Thoracic aorta (tissue), 2 donors: Measurements from ENCODE around the gene RRP8. TPM values are rescaled to one million over a fixed set of nuclear protein-coding genes. Genes with fewer than 3 reads are reported as not detected.

Experiments used
- ATAC-seq: fragments of 150-250 bp; one replicate; pipeline ENCODE4 v1.8.0; 2017; ENCODE audit warnings: low read depth; ENCODE audit not compliant: insufficient number of reproducible peaks, low FRiP score
- DNase-seq: peaks from one replicate; pipeline ENCODE4 v3.0.0-alpha.2; 2020; ENCODE audit warnings: low spot score
- H3K27ac ChIP-seq, 2 donors: fragments of 200-600 bp; sonication (generic); 1 replicate in 1 of 2; 2 replicates in 1 of 2; pipeline ENCODE4 v1.5.1; 2016; ENCODE audit warnings: mild to moderate bottlenecking in 2 of 2, moderate library complexity in 2 of 2
- H3K27me3 ChIP-seq: fragments of 200-600 bp; sonication (generic); replicated peaks from 2 replicates; pipeline ENCODE4 v1.6.0; 2016; ENCODE audit warnings: mild to moderate bottlenecking; ENCODE audit not compliant: insufficient read depth
- H3K36me3 ChIP-seq: fragments of 200-600 bp; sonication (generic); one replicate; pipeline ENCODE4 v1.5.1; 2016
- H3K4me1 ChIP-seq, 2 donors: fragments of 200-600 bp; sonication (generic); 1 replicate in 1 of 2; 2 replicates in 1 of 2; pipeline versions ENCODE4 v1.5.1 to v1.6.0; 2016; ENCODE audit warnings: low read depth in 2 of 2, mild to moderate bottlenecking in 1 of 2; ENCODE audit not compliant: control insufficient read depth in 1 of 2
- H3K4me3 ChIP-seq: fragments of 200-600 bp; sonication (generic); 2 replicates; pipeline ENCODE4 v1.5.1; 2016; ENCODE audit warnings: mild to moderate bottlenecking
- H3K9me3 ChIP-seq: fragments of 200-600 bp; sonication (generic); 2 replicates; pipeline ENCODE4 v1.5.1; 2016
- CTCF ChIP-seq: fragments of 200-600 bp; sonication (generic); IDR thresholded peaks from one replicate; pipeline ENCODE4 v1.5.1; 2019; ENCODE audit warnings: antibody characterized with exemption
- total RNA-seq, 2 donors: library from RNA; depleted of rRNA; stranded (reverse); fragments of >200 nt; gene quantifications; one replicate each; pipeline versions ENCODE4 v1.1.0 to v1.2.3, GENCODE V29; 2016

RRP8 gene
- total RNA-seq, 2 donors from 2014 or later = 13.9 to 35.8 TPM

DNA sequence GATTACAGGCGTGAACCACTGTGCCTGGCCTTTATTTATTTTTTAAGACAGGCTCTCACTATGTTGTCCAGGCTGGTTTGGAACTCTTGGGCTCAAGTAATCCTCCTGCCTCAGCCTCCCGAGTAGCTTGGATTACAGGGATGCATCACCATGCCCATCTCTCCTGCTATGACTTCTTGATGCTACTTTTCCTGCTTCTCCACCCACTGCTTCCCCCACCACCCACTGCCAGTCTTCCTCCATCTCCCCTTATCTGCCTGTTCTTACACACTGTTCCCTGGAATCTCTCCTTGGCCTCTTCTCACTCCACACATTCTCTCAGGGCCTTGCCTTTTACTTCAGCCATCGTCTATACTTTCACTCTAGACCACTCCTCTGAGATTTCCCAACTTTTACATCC, 33.1 kb upstream of the RRP8 start:
- Histone ChIP-seq H3K9me3 (no peaks in the 10 kb centered on the region), H3K27ac (peak overlapping the region in 1 of 2 donors; percentile 58), H3K36me3 (peaks cover 30% of the 10 kb centered on the region), H3K4me1 (peaks cover 29 to 66% of the 10 kb centered on the region in 2 donors), H3K4me3 (no peak overlapping the region), H3K27me3 (no peaks in the 10 kb centered on the region)
- ATAC-seq (no peak), DNase-seq (no peak)
- no peak for TF ChIP-seq CTCF

GRCh38 chr11:6635082-6635932, 31.9 kb upstream of the RRP8 start:
- Histone ChIP-seq H3K4me3 (no peak overlapping the region), H3K27ac (peak overlapping the region; percentile 50 to 58), H3K27me3 (no peaks in the 10 kb centered on the region), H3K4me1 (peaks cover 29 to 62% of the 10 kb centered on the region in 2 donors), H3K9me3 (no peaks in the 10 kb centered on the region), H3K36me3 (peaks cover 36% of the 10 kb centered on the region)
- TF ChIP-seq CTCF = no peak
- DNase-seq = no peak
- no peak for ATAC-seq

GRCh38 chr11:6634534-6634933, 31.1 kb upstream of the RRP8 start:
- peaks cover 37% of the 10 kb centered on the region for H3K36me3 ChIP-seq
- H3K27me3 ChIP-seq = no peaks in the 10 kb centered on the region
- H3K4me1 ChIP-seq = peaks cover 29 to 58% of the 10 kb centered on the region in 2 donors
- no peaks in the 10 kb centered on the region for H3K9me3 ChIP-seq
- H3K27ac ChIP-seq = peak overlapping the region in 1 of 2 donors; percentile 50
- DNase-seq = no peak
- no peak for ATAC-seq
- no peak overlapping the region for H3K4me3 ChIP-seq
- no peak for TF ChIP-seq CTCF

DNA sequence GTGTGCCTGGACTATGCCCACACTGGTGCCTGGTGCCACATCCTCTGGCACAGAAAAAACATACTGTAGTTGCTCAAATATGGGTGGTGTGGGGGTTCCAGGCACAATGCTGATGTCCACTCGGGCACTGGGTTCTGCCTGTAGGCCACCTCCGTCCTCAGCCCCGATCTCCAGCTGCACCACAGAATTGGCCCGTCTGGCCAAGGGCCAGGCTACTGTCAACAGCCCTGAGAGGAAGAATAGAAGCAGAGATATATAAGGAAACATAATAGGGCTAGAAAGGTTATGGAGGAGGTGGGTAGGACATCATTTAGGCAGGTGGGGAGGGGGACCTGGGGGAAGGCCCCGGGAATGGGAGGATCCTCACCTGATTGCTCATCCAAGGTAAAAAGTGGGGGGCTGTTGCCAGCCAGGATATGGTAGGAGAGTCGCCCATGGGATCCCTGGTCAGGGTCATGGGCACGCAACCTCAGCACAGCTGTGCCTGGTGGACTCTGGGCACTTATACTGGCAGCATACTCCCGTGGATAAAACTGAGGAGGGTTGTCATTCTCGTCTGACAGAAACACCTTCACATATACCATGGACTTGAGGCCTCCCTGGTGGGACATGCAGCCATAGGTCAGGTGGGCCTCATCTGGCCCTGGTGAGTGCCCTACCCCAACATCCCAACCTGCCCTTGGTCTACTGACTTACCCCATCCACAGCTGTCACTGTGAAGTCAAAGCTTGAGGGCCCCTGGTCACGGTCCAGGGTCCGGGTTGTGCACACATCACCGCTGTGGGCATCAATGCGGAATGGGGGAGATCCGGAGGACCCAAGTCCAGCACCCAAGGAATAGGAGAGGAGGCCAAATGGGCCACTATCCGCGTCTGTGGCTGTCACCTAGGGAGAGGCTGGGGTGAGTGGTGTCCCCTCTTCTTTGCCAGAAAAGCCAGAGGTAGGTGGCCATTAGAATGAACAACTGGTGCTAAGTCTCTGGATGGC, 30.3 kb upstream of the RRP8 start:
- Histone ChIP-seq H3K4me3 (no peak overlapping the region), H3K9me3 (no peaks in the 10 kb centered on the region), H3K27ac (no peak overlapping the region), H3K4me1 (peaks cover 28 to 50% of the 10 kb centered on the region in 2 donors), H3K36me3 (peaks cover 43% of the 10 kb centered on the region), H3K27me3 (no peaks in the 10 kb centered on the region)
- DNase-seq (no peak), ATAC-seq (no peak)
- TF ChIP-seq CTCF = no peak
